Measurements from ENCODE around the gene PIP5KL1.

The PIP5KL1 gene

DNA sequence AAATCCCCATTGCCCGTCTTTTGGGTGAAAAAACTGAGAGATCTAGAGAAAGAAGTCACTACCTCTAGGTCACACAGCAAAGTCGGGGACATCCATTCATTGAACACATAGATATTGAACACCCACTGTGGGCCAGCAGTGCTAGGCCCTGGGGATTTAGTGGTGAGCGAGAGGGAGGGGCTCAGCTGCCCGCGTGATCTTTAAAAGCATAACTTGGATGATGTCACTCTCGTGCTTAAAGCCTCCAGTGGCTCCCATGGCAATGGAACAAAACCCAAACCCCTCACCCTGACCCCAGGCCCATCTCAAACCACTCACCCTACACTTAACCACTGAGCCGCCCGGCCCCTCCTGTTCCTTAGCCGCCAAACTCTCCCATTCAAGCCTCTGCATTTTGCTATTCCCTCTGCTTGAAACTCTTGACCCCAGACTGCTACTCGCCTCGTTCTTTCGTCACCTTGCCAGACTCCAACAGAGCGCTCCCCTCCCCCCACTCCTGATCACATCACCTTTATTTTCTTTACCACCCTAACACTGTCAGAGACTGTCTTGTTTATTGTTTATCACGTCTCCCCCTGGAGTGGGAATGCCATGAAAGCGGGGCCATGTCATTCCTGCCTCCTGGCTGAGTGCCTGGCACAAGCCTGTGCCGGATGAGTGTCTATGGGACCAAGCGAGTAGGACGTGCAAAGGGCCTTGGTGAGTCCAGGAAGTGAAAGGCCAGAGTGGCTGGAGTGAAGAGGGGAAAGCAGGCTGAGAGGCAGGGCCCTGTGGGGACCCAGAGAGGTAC is 710 bp upstream of the PIP5KL1 start:
- DNase-seq (ENCODE audit: low read depth), result no peak

DNA sequence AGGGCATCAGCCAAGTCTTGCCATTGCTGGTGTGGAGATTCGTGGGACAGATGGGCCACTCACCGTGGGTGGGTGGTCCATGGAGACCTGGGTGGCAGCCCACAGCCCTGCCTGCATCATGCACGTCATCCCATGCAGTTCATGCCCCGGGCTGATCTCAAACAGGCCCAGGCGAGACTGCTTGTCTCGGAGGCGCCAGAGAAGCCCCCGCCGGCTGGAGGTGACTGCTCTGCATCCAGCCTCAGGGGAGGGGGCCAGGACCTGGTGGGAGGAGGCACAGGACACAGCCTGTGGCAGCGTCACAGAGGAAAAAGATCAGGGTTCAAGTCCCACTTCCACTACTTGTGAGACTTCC is 975 bp downstream of the PIP5KL1 start:
- no peak for DNase-seq (ENCODE audit: low read depth)

DNA sequence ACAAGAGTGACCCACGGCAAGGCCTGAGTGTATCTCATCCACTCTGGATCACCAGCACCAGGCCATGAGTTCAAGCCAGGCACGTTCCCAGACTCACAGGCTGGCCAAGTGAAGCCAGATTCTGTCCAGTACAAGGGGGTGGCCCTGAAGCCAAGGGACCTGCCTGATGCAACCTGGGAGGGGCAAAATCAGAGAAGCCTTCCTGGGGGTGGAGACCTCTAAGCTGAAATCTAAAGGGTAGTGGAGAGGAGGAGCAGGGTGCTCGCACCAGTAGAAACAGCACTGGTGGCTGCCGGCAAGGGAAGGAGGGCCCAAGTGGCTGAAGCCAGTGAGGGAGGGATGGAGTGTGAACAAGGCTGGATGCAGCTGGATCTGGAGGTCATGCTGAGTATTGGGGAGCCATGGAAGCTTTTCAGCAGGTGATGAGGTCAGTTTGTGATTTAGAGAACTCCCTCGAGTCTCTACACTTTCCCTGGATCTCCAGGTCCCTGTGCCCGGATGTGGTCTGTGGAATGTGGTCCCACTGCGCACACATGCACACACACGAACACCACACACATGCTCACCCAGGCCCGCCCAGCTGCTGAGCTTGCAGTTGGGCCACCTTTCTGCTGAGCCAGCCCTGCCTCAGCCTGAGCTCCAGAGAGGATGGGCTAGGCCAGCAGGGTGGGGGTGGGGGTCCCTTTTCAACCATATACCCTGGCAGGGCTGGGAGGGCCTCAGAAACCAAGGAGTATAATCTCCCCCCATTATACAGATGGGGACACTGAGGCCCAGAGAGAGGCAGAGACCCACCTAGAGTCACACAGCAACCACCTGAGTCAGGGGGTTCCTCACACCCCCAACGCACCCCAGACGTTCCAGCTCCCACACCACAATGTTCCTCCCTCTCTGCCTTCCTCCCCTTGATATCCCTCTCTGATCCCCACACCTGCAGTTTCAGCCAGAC is 1.6 kb downstream of the PIP5KL1 start:
- DNase-seq (ENCODE audit: low read depth), result no peak

DNA sequence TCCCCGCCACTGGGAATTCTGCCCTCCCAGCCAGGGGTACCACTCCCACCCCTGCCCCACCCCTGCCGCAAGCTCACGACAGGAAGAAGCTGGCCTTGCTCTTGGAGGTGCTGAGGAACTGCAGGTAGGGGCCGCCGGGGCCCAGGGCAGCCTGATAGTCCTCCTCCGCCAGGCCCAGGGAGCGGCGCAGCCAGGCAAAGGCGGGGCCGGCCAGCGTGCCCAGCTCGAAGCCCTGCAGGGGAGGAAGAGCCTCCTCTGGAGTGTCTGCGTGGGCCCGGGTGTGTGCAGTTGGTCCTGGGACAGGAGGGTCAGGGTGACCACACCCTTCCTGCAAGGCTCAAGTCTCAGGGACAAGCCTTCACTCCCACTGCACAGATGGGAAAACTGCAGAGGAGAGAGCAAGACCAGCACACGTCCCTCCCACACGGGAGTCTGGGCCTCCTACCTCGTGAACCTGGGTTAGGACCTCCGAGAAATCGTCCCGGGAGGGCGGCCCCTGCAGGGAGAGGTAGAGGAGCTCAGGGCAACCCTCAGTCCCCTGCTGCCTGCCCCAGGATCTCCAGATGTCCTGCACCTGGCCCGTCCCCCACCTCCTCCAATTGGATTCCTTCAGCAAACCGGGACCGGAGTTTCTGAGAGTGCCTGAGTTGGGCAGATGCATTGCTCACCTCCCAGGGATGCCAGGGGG is 2.4 kb downstream of the PIP5KL1 start:
- DNase-seq (ENCODE audit: low read depth), result no peak

DNA sequence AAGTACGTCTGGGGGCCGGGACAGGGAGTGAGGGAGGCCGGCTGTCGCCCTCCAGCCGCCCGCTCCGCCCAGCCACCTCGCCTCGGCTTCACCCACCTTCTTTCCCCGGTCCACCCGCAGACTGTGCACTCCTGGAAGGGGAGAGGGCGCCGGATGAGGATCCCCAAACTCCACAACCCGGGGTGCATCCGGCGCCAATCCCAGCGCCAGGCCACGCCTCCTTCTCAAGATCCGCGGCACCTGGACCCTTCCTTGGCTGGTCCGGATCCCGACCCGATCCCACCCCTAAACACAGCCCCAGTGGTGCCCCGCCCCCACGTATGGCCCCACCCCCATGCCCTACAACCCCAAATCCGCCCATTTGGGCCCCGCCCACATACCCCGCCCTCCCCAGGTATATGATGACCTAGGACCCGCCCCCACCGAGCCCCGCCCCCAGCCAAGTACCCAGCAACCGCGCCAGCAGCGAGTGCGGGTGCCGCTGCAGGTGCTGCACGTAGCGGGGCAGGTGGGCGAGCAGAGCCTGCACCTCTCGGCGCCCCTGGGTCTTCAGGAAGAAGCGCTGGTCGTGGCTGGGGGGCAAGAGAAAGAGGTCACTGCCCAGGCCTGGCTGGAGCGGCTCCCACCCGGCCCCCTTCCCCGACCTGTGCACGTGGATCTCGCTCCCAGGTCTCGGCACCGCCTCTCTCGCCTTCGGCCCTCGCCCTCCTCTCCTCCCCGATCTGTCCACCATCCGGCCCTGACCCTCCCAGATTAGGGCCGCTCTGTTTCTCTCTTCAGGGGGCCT is 3.2 kb downstream of the PIP5KL1 start:
- DNase-seq (ENCODE audit: low read depth), result no peak

DNA sequence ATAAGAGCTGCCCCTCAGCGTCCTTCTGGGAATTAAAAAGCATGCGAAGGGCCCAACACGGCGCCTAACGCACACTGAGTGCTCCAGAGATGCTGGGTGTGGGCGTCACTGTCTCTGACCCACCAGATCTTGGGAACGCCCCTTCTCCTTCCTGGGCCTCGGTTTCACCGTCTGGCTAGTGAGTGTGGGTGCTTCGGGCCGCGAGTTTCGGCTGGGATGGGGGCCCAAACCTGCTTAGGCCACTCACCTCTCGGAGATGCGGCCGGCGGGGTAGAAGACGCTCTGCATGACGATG is 3.7 kb downstream of the PIP5KL1 start:
- DNase-seq (ENCODE audit: low read depth), result no peak

DNA sequence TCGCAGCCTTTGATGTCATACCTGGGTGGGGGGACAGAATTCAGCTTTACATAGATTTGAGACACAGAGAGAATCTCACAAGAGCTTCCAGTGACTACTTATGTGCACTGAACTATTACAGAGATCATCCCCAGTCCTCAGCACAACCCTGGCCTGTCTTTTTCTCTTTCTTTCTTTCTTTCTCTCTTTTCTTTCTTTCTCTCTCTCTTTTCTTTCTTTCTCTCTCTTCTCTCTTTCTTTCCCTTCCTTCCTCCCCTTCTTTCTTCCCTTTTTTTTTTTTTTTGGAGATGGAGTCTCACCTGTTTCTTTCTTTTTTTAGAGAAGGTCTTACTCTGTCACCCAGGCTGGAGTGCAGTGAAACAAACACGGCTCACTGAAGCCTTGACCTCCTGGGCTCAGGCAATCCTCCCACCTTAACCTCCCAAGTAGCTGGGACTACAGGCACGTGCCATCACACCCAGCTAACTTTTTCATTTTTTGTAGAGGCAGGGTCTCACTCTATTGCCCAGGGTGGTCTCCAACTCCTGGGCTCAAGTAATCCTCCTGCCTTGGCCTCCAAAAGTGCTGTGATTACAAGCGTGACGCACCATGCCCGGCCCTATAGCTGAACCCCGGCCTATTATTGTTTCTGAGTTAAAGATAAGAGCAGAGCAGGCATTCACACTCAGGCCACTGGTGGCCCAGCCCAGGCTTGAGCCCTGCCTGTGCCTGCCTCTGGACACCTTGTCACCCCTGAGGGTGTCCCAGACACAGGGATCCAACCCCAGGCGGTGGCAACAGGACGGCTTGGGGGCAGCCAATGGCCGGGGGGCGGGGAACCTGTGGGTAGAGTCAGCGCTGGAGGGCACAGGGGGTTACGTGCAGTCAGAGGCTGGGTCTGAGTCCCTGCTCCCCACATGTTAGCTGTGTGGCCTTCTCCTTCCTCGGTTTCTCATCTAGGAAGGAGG is 4.3 kb downstream of the PIP5KL1 start:
- no peak for DNase-seq (ENCODE audit: low read depth)

DNA sequence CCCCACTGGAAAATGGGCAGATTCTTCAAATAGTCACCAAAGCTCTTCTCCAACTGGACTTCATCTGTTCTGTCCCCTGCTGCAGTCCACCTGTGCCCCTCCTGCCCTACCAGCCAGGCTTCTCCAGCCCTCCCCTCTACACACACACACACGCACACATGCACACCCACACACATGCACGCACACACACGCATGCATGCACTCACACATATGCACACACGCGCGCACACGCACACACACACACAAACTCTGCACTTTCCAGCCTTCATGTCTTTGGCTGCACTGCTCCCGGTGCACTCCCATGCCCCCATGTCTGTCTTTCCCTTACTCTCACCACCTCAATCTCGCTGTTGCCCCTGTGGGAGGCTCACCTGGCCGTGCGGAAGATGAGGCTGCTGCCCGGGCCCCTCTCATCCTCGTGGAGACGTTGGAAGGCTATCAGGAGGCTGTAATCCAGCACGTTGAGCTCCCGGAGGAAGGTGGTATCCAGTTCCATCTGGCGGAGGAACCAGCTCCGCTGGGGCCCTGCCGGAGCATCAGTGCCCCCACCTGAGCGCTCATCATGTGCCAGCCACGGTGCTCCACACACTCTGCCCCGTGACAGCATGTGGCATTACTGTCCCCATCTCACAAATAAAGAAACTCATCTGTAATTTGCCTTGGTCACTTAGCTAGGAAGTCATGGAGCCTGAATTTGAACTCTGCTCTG is 5.7 kb downstream of the PIP5KL1 start:
- no peak for DNase-seq (ENCODE audit: low read depth)

DNA sequence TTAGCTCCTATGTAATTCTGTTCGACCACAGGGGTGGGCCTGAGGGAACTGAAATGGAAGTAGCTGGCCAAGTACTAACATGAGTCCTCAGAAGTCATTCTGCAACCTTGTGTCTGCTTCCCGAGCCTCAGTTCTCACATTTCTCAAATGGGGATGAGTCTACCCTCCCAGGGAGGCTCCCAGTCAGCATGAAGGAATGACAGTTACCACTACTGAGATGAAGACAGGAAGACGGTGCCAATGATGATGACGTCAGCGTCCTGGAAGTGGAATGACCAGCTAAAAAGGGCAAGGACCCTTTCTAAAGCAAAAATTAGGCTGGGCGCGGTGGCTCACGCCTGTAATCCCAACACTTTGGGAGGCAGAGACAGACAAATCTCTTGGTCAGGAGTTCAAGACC is 6.8 kb downstream of the PIP5KL1 start:
- peak; percentile 87 for DNase-seq (ENCODE audit: low read depth)

DNA sequence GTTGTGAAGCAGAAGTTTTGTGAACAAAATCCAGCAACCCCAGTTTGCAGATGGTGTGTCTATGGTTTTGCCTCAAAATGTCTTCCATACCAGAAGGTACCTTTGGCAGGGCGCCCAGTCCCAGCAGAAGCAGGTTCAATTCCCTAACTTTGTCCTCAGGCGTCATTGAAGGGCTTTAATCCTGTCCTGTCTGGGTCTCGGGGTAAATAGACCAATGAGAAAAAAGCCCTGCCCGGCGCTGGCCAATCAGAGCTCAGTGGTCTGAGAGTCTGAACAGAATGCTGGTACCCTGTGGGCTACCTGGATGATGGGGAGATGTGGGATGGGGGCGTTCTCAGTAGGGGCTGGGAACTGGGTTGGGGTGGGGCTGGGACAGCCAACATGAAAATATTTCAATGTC is 7.5 kb downstream of the PIP5KL1 start:
- no peak for DNase-seq (ENCODE audit: low read depth)

DNA sequence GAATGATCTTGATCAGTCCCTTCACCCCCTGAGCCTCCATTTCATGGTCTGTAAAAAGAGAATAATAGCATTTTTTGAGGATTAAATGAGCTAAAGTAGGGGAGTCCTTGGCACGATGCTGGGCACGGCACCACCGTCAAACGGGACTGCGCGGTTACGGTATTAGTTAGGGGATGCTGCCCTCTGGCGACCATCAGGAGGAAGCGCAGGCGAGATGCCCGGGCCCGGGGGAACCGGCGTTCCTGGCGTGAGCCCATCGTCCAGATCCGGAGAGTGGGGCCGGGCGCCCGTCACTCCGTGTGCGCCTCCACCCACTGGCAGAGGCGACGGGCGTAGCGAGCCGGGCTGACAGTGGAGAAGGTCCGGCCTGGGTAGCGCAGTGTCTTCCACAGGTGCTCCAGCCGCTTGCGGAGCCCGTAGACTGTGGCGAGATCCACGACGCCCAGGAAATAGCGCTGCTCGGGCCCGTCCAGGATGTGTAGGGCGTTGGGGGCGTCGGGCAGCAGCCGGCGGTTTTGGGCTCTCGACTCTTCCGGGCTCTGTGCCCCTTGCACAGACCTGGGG is 8.9 kb downstream of the PIP5KL1 start:
- DNase-seq (ENCODE audit: low read depth), result no peak

DNA sequence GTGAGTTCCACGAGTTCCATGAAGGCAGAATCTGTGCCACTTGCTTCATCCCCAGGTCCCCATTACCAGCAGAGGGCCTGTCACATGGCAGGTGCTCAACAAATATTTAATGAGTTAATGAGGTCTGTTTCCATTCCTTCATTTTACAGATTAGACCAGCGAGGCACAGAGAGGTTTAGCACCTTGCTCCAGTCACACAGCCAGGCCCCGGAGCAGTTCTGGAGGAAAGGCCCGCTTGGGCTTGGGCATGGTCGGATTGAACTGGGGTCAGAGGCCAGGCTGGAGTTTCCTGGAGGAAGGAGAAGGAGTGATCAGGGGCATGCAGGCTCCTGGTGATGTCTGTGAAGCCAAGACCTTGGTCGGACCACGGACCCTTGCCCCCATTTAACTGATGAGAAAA is 9.8 kb downstream of the PIP5KL1 start:
- no peak for DNase-seq (ENCODE audit: low read depth)

DNA sequence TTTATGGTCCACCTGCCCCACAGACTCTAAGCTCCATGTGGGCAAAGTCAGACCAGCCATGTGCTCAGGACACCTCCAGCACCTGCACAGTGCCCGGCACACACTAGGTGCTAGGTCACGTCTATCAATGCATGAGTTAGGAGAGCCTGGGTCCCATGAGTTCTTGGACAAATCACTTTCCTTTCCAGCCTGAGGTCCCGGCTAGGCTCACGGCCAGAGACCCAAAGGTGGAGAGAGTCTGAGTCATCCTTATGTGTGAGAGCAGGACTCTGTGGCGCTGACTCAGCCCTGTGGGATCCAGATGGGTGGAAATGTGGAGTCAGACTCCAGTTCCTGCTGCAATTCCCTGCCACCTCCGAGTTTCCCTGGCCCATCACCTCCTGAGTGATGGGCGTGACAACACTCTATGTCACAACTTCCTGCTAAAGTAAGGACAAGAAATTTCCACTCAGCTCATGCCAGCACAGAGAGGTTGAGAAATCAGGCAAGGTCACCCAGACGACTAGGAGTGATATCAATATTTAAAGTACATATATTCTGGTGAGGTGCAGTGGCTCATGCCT is 11.2 kb downstream of the PIP5KL1 start:
- peak; percentile 98 for DNase-seq (ENCODE audit: low read depth)

DNA sequence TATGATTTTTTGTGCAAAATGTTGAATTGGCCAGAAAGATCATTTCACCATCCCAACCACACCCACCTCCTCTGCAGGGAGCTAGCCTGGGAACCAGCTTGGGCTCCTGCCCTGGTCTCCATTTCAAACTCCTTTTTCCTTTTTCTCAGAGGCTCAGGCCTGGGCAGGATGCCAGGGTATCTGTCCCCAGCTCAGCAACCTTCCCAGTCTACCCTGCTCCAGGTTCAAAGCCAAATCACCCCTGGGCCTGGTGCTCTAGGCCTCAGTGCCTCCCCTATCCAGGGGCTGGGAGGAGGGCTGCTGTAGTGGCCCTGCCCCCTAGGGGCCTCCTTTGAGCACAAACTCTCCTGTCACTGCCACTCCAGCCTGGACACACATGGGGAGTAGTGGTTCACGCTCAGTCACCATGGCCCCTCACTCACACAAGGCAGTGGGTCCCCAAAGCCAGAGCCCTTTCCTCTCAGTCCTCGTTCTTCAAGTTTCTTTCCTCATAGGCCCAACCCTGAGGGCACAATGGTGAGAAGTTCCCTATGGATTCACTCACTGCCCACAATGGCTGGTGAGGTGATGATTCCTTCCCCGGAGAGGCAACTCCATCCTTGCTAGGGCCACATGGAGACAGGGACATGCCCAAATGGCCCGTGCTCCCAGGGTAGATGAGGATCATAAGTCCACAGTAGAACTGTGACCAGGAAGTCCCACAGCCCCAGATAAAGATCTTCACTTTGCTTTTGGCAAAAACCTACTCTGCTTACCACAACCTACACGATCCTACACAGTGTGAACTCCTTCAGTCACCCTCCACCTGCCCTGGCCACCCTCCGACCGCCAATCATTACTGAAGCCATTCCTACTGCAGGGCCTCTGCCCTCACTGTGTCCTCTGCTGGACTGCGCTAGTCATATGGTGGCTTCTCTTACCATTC is 12.1 kb downstream of the PIP5KL1 start:
- no peak for DNase-seq (ENCODE audit: low read depth)

DNA sequence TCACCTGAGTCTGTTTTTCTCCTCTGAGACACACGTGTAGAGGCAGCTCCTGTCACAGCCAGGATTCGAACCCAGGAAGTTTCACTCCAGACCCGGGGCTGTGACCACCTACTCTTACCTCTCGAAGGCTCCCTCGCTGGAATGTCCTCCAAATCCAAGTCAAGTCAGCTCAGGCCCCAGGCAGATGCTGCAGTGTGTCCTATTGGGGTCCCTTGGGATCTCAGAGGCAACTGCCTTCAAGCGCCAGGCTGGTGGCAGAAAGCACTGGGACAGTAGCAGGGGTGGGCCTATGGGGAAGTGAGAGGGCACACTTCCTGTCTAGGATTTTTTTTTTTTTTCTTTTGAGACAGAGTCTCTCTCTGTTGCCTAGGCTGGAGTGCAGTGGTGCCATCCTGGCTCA is 13.0 kb downstream of the PIP5KL1 start:
- DNase-seq (ENCODE audit: low read depth), result no peak

DNA sequence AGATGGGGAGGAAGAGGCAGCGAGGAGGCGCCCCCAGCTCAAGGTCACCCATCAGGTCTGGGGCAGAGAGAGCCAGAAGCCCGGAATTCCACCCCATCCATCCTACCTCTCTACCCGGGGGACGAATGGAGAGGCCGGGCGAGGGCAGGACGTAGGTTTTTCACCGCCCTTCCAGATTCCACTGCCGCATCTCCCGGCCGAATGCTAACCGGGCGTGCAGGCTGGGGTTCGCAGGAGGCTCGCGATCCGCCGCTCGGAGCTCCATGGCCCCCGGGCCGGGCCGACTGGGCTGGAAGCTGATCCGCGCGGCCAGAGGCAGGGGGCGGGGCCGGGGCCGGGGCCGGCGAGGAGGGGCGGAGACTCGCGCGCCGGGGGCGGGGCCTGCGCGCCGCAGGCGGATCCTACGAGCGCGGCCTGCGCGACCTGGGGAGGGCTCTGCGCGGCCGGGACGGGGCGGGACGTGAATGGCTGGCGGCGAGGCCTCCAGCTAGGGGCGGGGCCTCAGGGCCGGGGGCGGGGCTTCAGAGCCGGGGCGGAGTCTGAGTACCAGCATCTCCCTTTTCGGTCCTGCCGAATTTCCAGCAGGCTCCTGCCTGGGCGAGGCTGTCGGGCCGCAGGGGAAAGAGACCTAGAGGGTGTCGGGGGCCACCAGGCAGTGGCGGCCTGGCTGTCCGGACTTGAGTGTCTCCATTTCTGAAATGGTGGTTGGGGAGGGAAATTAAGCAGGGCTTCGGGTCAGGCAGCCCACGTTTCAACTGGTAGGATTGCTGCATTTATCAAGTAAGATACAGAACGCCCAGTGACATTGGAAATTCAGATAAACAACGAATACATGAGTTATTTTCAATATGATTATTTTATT is 13.6 kb downstream of the PIP5KL1 start, which contains the start of gene ST6GALNAC4:
Gene ST6GALNAC4, minus strand, starts transcription at position 322 of the 862 bp plus-strand sequence. CDS start 622 bp downstream, outside the sequence.
- peak; percentile 77 for DNase-seq (ENCODE audit: low read depth)

Data from HS-27A (cell line).